H1 (cell line): ENCODE results near the gene TNS3.

Experiments used
- EP300 ChIP-seq, 2 experiments: IDR thresholded peaks; 1 replicate in 1 of 2; 2 replicates in 1 of 2; pipeline ENCODE4 v1.6.1; 2011 to 2012; ENCODE audit warnings: low read depth in 2 of 2, low read length in 2 of 2, mild to moderate bottlenecking in 2 of 2, borderline replicate concordance in 1 of 2, inconsistent platforms in 1 of 2, moderate library complexity in 1 of 2
- KDM1A ChIP-seq: fragments of 200-600, 300-600 bp; sonication (generic); IDR thresholded peaks from 2 replicates; pipeline ENCODE4 v1.7.1; 2016; ENCODE audit warnings: mild to moderate bottlenecking, low read length, borderline replicate concordance
- TF ChIP-seq, protein P1 (sequence below), 3 experiments: IDR thresholded peaks; 1 replicate in 2 of 3; 2 replicates in 1 of 3; pipeline versions ENCODE4 v1.5.1 to v1.6.1; 2011; ENCODE audit warnings: low read length in 3 of 3, mild to moderate bottlenecking in 3 of 3, inconsistent platforms in 2 of 3, low read depth in 1 of 3, moderate library complexity in 1 of 3; ENCODE audit not compliant: insufficient read depth in 1 of 3; ENCODE audit errors: control extremely low read depth in 1 of 3

DNA sequence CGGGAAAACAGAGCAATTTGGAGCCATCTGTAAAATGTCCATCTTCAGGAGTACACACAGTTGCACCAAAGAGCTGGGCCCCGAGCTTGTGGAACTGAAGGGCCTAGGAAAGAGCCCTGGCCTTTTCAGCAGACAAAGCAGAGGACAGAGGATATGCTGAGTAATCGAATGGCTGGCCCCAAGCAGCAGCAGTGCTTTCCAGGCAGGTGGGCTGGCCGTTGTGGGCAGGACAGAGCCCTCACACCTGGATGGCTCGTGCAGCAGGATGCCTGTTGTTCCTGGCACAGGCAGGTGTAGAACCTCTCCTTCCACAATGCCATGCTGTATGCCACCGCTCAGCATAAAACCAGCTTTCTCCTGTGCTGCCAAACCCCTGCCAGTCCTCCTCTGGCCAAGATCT, 32.5 kb upstream of the TNS3 start:
- TF ChIP-seq KDM1A = no peak
- TF ChIP-seq, protein P1, sequence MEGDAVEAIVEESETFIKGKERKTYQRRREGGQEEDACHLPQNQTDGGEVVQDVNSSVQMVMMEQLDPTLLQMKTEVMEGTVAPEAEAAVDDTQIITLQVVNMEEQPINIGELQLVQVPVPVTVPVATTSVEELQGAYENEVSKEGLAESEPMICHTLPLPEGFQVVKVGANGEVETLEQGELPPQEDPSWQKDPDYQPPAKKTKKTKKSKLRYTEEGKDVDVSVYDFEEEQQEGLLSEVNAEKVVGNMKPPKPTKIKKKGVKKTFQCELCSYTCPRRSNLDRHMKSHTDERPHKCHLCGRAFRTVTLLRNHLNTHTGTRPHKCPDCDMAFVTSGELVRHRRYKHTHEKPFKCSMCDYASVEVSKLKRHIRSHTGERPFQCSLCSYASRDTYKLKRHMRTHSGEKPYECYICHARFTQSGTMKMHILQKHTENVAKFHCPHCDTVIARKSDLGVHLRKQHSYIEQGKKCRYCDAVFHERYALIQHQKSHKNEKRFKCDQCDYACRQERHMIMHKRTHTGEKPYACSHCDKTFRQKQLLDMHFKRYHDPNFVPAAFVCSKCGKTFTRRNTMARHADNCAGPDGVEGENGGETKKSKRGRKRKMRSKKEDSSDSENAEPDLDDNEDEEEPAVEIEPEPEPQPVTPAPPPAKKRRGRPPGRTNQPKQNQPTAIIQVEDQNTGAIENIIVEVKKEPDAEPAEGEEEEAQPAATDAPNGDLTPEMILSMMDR (IDR thresholded peaks at IDR 0.05; ENCODE audit: control extremely low read depth in 1 of 3, insufficient read depth in 1 of 3, low read depth in 1 of 3, low read length in 3 of 3) = no peak
- no peak for TF ChIP-seq EP300 (IDR thresholded peaks at IDR 0.05; ENCODE audit: borderline replicate concordance in 1 of 2, low read depth in 2 of 2, low read length in 2 of 2)
